NCI-H1930 (cell line): ENCODE data around the gene SDK2.
A peak's percentile ranks its signal among the peaks of the same experiment; 100 is the strongest.

Experiments used
- DNase-seq, 2 experiments: peaks; one replicate each; lab custom pipeline; 2025; lab: John Stamatoyannopoulos, UW

Gene SDK2

GRCh38 chr17:73610331-73610911, 33.8 kb downstream of the SDK2 start:
- DNase-seq: no peak

- no peak for DNase-seq
Observed at GRCh38 chr17:73609758-73610157, 34.5 kb downstream of the SDK2 start.

- no peak for DNase-seq
Observed at GRCh38 chr17:73609060-73609459, 35.2 kb downstream of the SDK2 start.

- DNase-seq: no peak
Observed at GRCh38 chr17:73605444-73605843, 38.8 kb downstream of the SDK2 start.

- no peak for DNase-seq
Observed at GRCh38 chr17:73604476-73604875, 39.8 kb downstream of the SDK2 start.

- no peak for DNase-seq
Observed at GRCh38 chr17:73603971-73604370, 40.3 kb downstream of the SDK2 start.

- DNase-seq: no peak
Observed at GRCh38 chr17:73600103-73600871, 44.0 kb downstream of the SDK2 start.

GRCh38 chr17:73599599-73599998, 44.6 kb downstream of the SDK2 start:
- no peak for DNase-seq

- DNase-seq: no peak
Observed at GRCh38 chr17:73598212-73598611, 46.0 kb downstream of the SDK2 start.

GRCh38 chr17:73595931-73596330, 48.3 kb downstream of the SDK2 start:
- no peak for DNase-seq

- DNase-seq: no peak
Observed at GRCh38 chr17:73595479-73595878, 48.8 kb downstream of the SDK2 start.

- DNase-seq: no peak
Observed at GRCh38 chr17:73595068-73595467, 49.2 kb downstream of the SDK2 start.

GRCh38 chr17:73594598-73594997, 49.6 kb downstream of the SDK2 start:
- DNase-seq: no peak

- DNase-seq: no peak
Observed at GRCh38 chr17:73594025-73594424, 50.2 kb downstream of the SDK2 start.

GRCh38 chr17:73593249-73593965, 50.8 kb downstream of the SDK2 start:
- no peak for DNase-seq

GRCh38 chr17:73592501-73592961, 51.7 kb downstream of the SDK2 start:
- no peak for DNase-seq

- DNase-seq: no peak
Observed at GRCh38 chr17:73592079-73592415, 52.2 kb downstream of the SDK2 start.

- DNase-seq: no peak
Observed at GRCh38 chr17:73591296-73592078, 52.8 kb downstream of the SDK2 start.

GRCh38 chr17:73589363-73589980, 54.8 kb downstream of the SDK2 start:
- peak in 1 of 2 experiments; percentile 21 for DNase-seq

- DNase-seq: no peak
Observed at GRCh38 chr17:73588891-73589290, 55.4 kb downstream of the SDK2 start.

GRCh38 chr17:73588301-73588846, 55.9 kb downstream of the SDK2 start:
- no peak for DNase-seq
